ENCODE results near the gene SH3BP5L. TPM values are rescaled to one million over a fixed set of nuclear protein-coding genes. Genes with fewer than 3 reads are reported as not detected.

The SH3BP5L gene
- total and polyA plus RNA-seq, 2 experiments from 2014 or later = 6.5 to 17.2 TPM

GRCh38 chr1:248838357-248839167, 12.8 kb upstream of the SH3BP5L start:
- H3K79me2 ChIP-seq = peaks cover 40% of the 10 kb centered on the region
- H3K4me2 ChIP-seq = peak overlapping the region; percentile 84
- H4K20me1 ChIP-seq (ENCODE audit: insufficient read depth, poor library complexity, severe bottlenecking) = peaks cover 10% of the 10 kb centered on the region
- no peak for TF ChIP-seq EZH2 (IDR thresholded peaks at IDR 0.05; ENCODE audit: borderline replicate concordance)
- no peaks in the 10 kb centered on the region for H3K9me2 ChIP-seq (replicated peaks; ENCODE audit: insufficient read depth)
- H3K36me3 ChIP-seq (replicated peaks; ENCODE audit: insufficient read depth, low read depth) = no peaks in the 10 kb centered on the region
- H3K9me3 ChIP-seq (ENCODE audit: low read depth) = no peaks in the 10 kb centered on the region
- WGBS (ENCODE audit: low lambda C conversion rate, missing lambda C conversion rate) = 1% methylated on average over 49 of the region's 82 CpGs
- H3K4me1 ChIP-seq (ENCODE audit: insufficient read depth) = peaks cover 9% of the 10 kb centered on the region
- H2AFZ ChIP-seq = peak overlapping the region; percentile 39
- H3K27me3 ChIP-seq = peaks cover 4% of the 10 kb centered on the region
- DNase-seq (ENCODE audit: low spot score) = peak; percentile 94
- H3K27ac ChIP-seq = peak overlapping the region; percentile 99
- peak overlapping the region; percentile 47 for H3K4me3 ChIP-seq

GRCh38 chr1:248837781-248838356, 12.2 kb upstream of the SH3BP5L start, which contains the start of gene ZNF672:
Gene ZNF672, plus strand, starts transcription at chr1:248838224. Its CDS starts 9,051 bp downstream, at chr1:248847275.
- peaks cover 5% of the 10 kb centered on the region for H3K27me3 ChIP-seq
- peak within 1 kb of the TSS; percentile 39 for H2AFZ ChIP-seq
- no peaks in the 10 kb centered on the region for H3K36me3 ChIP-seq (replicated peaks; ENCODE audit: insufficient read depth, low read depth)
- peak; percentile 99 for DNase-seq (ENCODE audit: low spot score)
- peak within 1 kb of the TSS; percentile 47 for H3K4me3 ChIP-seq
- H3K9me2 ChIP-seq (replicated peaks; ENCODE audit: insufficient read depth) = no peaks in the 10 kb centered on the region
- peaks cover 35% of the 10 kb centered on the region for H3K79me2 ChIP-seq
- under 1% methylated on average over 33 of the region's 48 CpGs for WGBS (ENCODE audit: low lambda C conversion rate, missing lambda C conversion rate)
- H3K4me1 ChIP-seq (ENCODE audit: insufficient read depth) = peaks cover 9% of the 10 kb centered on the region
- TF ChIP-seq EZH2phosphoT487 (IDR thresholded peaks at IDR 0.05; ENCODE audit: low read depth, severe bottlenecking, unreplicated experiment) = no peak
- TF ChIP-seq CTCF (IDR thresholded peaks at IDR 0.05; ENCODE audit: poor library complexity) = no peak
- TF ChIP-seq EZH2 (IDR thresholded peaks at IDR 0.05; ENCODE audit: borderline replicate concordance) = no peak
- peak within 1 kb of the TSS; percentile 99 for H3K27ac ChIP-seq
- H3K9me3 ChIP-seq (ENCODE audit: low read depth) = no peaks in the 10 kb centered on the region
- H4K20me1 ChIP-seq (ENCODE audit: insufficient read depth, poor library complexity, severe bottlenecking) = peaks cover 5% of the 10 kb centered on the region
- H3K4me2 ChIP-seq = peak within 1 kb of the TSS; percentile 84

GRCh38 chr1:248837045-248837780, 11.5 kb upstream of the SH3BP5L start:
- H3K4me3 ChIP-seq = peak overlapping the region; percentile 34
- peaks cover 5% of the 10 kb centered on the region for H4K20me1 ChIP-seq (ENCODE audit: insufficient read depth, poor library complexity, severe bottlenecking)
- peak overlapping the region; percentile 78 for H3K27ac ChIP-seq
- peak overlapping the region; percentile 75 for H3K4me2 ChIP-seq
- H3K9me3 ChIP-seq (ENCODE audit: low read depth) = no peaks in the 10 kb centered on the region
- TF ChIP-seq EZH2phosphoT487 (IDR thresholded peaks at IDR 0.05; ENCODE audit: low read depth, severe bottlenecking, unreplicated experiment) = no peak
- TF ChIP-seq EZH2 (IDR thresholded peaks at IDR 0.05; ENCODE audit: borderline replicate concordance) = no peak
- no peak for TF ChIP-seq CTCF (IDR thresholded peaks at IDR 0.05; ENCODE audit: poor library complexity)
- H2AFZ ChIP-seq = peak overlapping the region; percentile 26
- DNase-seq (ENCODE audit: low spot score) = no peak
- H3K36me3 ChIP-seq (replicated peaks; ENCODE audit: insufficient read depth, low read depth) = no peaks in the 10 kb centered on the region
- H3K4me1 ChIP-seq (ENCODE audit: insufficient read depth) = peaks cover 9% of the 10 kb centered on the region
- peaks cover 29% of the 10 kb centered on the region for H3K79me2 ChIP-seq
- 65% methylated on average over 11 of the region's 11 CpGs for WGBS (ENCODE audit: low lambda C conversion rate, missing lambda C conversion rate)
- H3K9me2 ChIP-seq (replicated peaks; ENCODE audit: insufficient read depth) = no peaks in the 10 kb centered on the region
- H3K27me3 ChIP-seq = peaks cover 5% of the 10 kb centered on the region
